Endothelial cell of umbilical vein (primary cell): ENCODE results near the gene BCL10. TPM values are rescaled to one million over a fixed set of nuclear protein-coding genes. Genes with fewer than 3 reads are reported as not detected.

ENCODE experiments used
- BruUV-seq: library from RNA; stranded (reverse); fragments of 400-500 nt; replicated peaks from 2 replicates; lab custom pipeline; 2021; lab: Mats Ljungman, UMichigan
- CTCF ChIA-PET: fragments of 300-600, 350-600 bp; sonication (Branson Sonifier 250); formaldehyde crosslinking; loops from one replicate; lab custom pipeline; 2021; ENCODE audit warnings: antibody characterized with exemption, inconsistent platforms; lab: Charles Lee
- POLR2A ChIA-PET: fragments of 300-600, 350-600 bp; sonication (Branson Sonifier 250); formaldehyde crosslinking; loops from one replicate; lab custom pipeline; 2021; ENCODE audit warnings: antibody characterized with exemption, inconsistent platforms; lab: Charles Lee
- DNase-seq: peaks from one replicate; pipeline ENCODE4 v3.0.0-alpha.2; 2011; ENCODE audit warnings: low read depth, low spot score
- FAIRE-seq: peaks from 2 replicates; lab custom pipeline; 2011; peaks lifted over from hg19 to GRCh38; lab: Jason Lieb, UNC
- H2AFZ ChIP-seq: 2 replicates; pipeline ENCODE4 v1.6.0; 2012; ENCODE audit warnings: low read depth, low read length, control low read depth, inconsistent platforms
- H3K27ac ChIP-seq: 2 replicates; pipeline ENCODE4 v1.5.1; 2011; ENCODE audit warnings: low read depth, mild to moderate bottlenecking, control low read depth, low read length, moderate library complexity; ENCODE audit not compliant: insufficient read depth
- H3K27me3 ChIP-seq, 2 experiments: 2 replicates each; pipeline versions ENCODE4 v1.6.0 to v1.6.1; 2011; ENCODE audit warnings: low read length in 2 of 2, mixed read lengths in 1 of 2; ENCODE audit not compliant: control insufficient read depth in 2 of 2, insufficient read depth in 2 of 2
- H3K36me3 ChIP-seq, 2 experiments: 2 replicates in 1 of 2; 3 replicates in 1 of 2; pipeline ENCODE4 v1.5.1; 2011; ENCODE audit warnings: low read length in 2 of 2, mild to moderate bottlenecking in 1 of 2, moderate library complexity in 1 of 2; ENCODE audit not compliant: control insufficient read depth in 2 of 2, insufficient read depth in 2 of 2; ENCODE audit errors: extremely low read depth in 1 of 2
- H3K4me1 ChIP-seq: 3 replicates; pipeline ENCODE4 v1.5.1; 2011; ENCODE audit warnings: mild to moderate bottlenecking, low read length; ENCODE audit not compliant: control insufficient read depth, insufficient read depth; ENCODE audit errors: extremely low read depth
- H3K4me2 ChIP-seq: 2 replicates; pipeline ENCODE4 v1.6.1; 2011; ENCODE audit warnings: low read length, control low read depth, mixed read lengths; ENCODE audit not compliant: insufficient read depth
- H3K4me3 ChIP-seq, 3 experiments: fragments of 200-600 bp in 1 of 3; sonication (generic), shearing (Covaris generic) in 1 of 3; replicated peaks in 1 of 3; 2 replicates each; pipeline ENCODE4 v1.5.1; 2011 to 2016; ENCODE audit warnings: control low read depth in 3 of 3, low read length in 3 of 3, mild to moderate bottlenecking in 2 of 3, inconsistent platforms in 1 of 3, low read depth in 1 of 3, moderate library complexity in 1 of 3; ENCODE audit not compliant: insufficient read depth in 1 of 3
- H3K79me2 ChIP-seq: 2 replicates; pipeline ENCODE4 v1.6.0; 2012; ENCODE audit warnings: low read length, inconsistent platforms; ENCODE audit not compliant: control insufficient read depth, insufficient read depth
- H3K9ac ChIP-seq: replicated peaks from 2 replicates; pipeline ENCODE3; 2011; ENCODE audit warnings: low read length, control low read depth; ENCODE audit not compliant: insufficient read depth; ENCODE audit errors: extremely low read depth
- H3K9me1 ChIP-seq: replicated peaks from 3 replicates; pipeline ENCODE4 v1.6.0; 2011; ENCODE audit warnings: mild to moderate bottlenecking, low read length; ENCODE audit not compliant: control insufficient read depth, insufficient read depth; ENCODE audit errors: extremely low read depth
- H3K9me3 ChIP-seq: replicated peaks from 2 replicates; pipeline ENCODE4 v1.5.1; 2012; ENCODE audit warnings: low read length, inconsistent platforms; ENCODE audit not compliant: control insufficient read depth, insufficient read depth
- H4K20me1 ChIP-seq: replicated peaks from 2 replicates; pipeline ENCODE3; 2011; ENCODE audit warnings: mild to moderate bottlenecking, low read length; ENCODE audit not compliant: control insufficient read depth, insufficient read depth; ENCODE audit errors: extremely low read depth
- CTCF ChIP-seq, 2 donors: IDR thresholded peaks; 1 replicate in 1 of 2; 2 replicates in 1 of 2; pipeline ENCODE4 v1.5.1; 2011; ENCODE audit warnings: low read length in 2 of 2, mild to moderate bottlenecking in 2 of 2, moderate library complexity in 2 of 2, control low read depth in 1 of 2, inconsistent platforms in 1 of 2, low read depth in 1 of 2; ENCODE audit not compliant: insufficient read depth in 1 of 2; ENCODE audit errors: extremely low read depth in 1 of 2
- EZH2 ChIP-seq: IDR thresholded peaks from 2 replicates; pipeline ENCODE4 v1.6.1; 2012; ENCODE audit warnings: borderline replicate concordance, low read depth, mild to moderate bottlenecking, moderate library complexity, low read length, inconsistent platforms; ENCODE audit not compliant: severe bottlenecking
- FOS ChIP-seq: IDR thresholded peaks from 2 replicates; pipeline ENCODE4 v1.6.1; 2011; ENCODE audit warnings: mild to moderate bottlenecking, low read length, moderate library complexity, borderline replicate concordance; ENCODE audit not compliant: insufficient read depth
- GATA2 ChIP-seq: IDR thresholded peaks from 2 replicates; pipeline ENCODE4 v1.7.0; 2011; ENCODE audit warnings: low read depth, mild to moderate bottlenecking, moderate library complexity, mixed read lengths, low read length; ENCODE audit not compliant: insufficient read length, insufficient read depth
- JUN ChIP-seq: IDR thresholded peaks from 2 replicates; pipeline ENCODE4 v1.6.1; 2011; ENCODE audit warnings: borderline replicate concordance, low read depth; ENCODE audit not compliant: insufficient read length, insufficient read depth
- MAX ChIP-seq: IDR thresholded peaks from 2 replicates; pipeline ENCODE4 v1.6.1; 2011; ENCODE audit not compliant: insufficient read depth, insufficient read length
- MYC ChIP-seq: IDR thresholded peaks from one replicate; pipeline ENCODE4 v1.6.1; 2011; ENCODE audit warnings: mild to moderate bottlenecking, low read depth, low read length
- POLR2A ChIP-seq: IDR thresholded peaks from 2 replicates; pipeline ENCODE4 v1.6.1; 2012; ENCODE audit warnings: low read depth, mild to moderate bottlenecking, control low read depth, low read length
- POLR2AphosphoS5 ChIP-seq: IDR thresholded peaks from 2 replicates; pipeline ENCODE4 v1.6.1; 2012; ENCODE audit warnings: low read depth, mild to moderate bottlenecking, control low read depth, low read length, moderate library complexity; ENCODE audit not compliant: insufficient read depth
- dilution Hi-C: fragments of 300-500 bp; cut with MboI; formaldehyde crosslinking; loops from one replicate; pipeline ENCODE4 v1.15.0; 2019; ENCODE audit warnings: low sequenced_read_pairs; ENCODE audit not compliant: extremely low pct_ligation_motif_present
- intact Hi-C: fragments of 100-400 bp; cut with micrococcal nuclease; formaldehyde crosslinking; loops from one replicate; pipeline ENCODE4 v1.10.0; 2022
- polyA plus RNA-seq, 4 experiments: library from polyadenylated mRNA; depleted of rRNA in 3 of 4; stranded (reverse) in 3 of 4; unstranded in 1 of 4; fragments of >200 nt; gene quantifications; 2 replicates each; pipeline versions ENCODE4 v1.2.1 to v1.2.3, GENCODE V29; 2011 to 2012; ENCODE audit warnings: missing spikeins in 1 of 4
- total RNA-seq: library from RNA; stranded (reverse); gene quantifications from 2 replicates; pipeline ENCODE4 v1.2.3, GENCODE V29; 2021

The BCL10 gene
- total and polyA plus RNA-seq, 2 donors (not counting 3 experiments of a cell fraction or from before 2014, with no cell fraction given), result 16.1 to 78.6 TPM

DNA sequence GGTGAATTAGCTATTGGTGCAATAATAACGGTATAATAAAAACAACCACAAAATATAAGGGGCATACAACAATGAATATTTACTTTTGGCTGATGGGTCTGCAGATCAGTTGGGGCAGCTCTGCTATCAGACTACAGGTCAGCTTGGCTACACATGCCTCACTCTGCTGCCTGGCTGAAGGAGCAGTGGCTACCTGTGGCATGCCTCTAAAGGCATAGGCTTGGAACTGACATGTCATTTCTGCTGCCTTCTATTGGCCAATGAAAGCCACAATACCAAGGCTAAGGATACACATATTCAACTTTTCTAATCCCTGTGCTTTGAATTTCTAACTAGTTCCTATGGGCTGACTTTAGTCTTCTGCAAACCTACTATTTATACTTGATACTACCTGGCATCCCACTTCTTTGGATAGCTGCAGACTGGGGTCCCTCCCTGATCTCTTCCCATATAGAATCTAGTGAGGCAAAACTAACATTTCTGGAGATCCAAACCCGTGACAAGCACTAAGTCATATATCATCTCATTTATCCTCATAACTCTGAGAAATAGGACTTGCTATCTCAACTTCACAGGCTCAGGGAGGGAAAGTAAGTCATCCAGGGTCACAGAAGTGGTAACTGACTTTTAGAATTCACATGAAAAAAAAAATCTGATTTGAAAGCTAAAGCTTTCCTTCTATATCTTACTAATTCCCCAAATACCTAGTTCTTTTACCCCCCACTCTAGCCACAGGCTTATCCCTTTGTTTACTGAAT, 56.4 kb downstream of the BCL10 start:
- H3K4me3 ChIP-seq, result no peak overlapping the region
- DNase-seq, result no peak
- H3K36me3 ChIP-seq, result no peaks in the 10 kb centered on the region
- no peaks in the 10 kb centered on the region for H3K9me1 ChIP-seq
- H3K27me3 ChIP-seq, result peaks cover 26 to 29% of the 10 kb centered on the region in 2 experiments
- H3K4me2 ChIP-seq, result no peak overlapping the region
- no peaks in the 10 kb centered on the region for H4K20me1 ChIP-seq
- ChIA-PET POLR2A (no interaction called here), CTCF (no interaction called here)
- H3K9ac ChIP-seq, result no peak overlapping the region
- dilution Hi-C loops, result no loop called here
- no peaks in the 10 kb centered on the region for H3K4me1 ChIP-seq
- TF ChIP-seq MYC (no peak), MAX (no peak), FOS (no peak), POLR2AphosphoS5 (no peak), GATA2 (no peak), EZH2 (no peak), JUN (no peak), CTCF (IDR thresholded peaks at IDR 0.05; ENCODE audit: extremely low read depth in 1 of 2, insufficient read depth in 1 of 2, low read depth in 1 of 2, low read length in 2 of 2) (no peak), POLR2A (no peak)
- no peak for FAIRE-seq
- H2AFZ ChIP-seq, result no peak overlapping the region
- no TSS peak for BruUV-seq
- no peak overlapping the region for H3K27ac ChIP-seq
- H3K9me3 ChIP-seq, result no peaks in the 10 kb centered on the region
- no peaks in the 10 kb centered on the region for H3K79me2 ChIP-seq
- intact Hi-C loops, result no loop called here
